Brain pericyte (primary cell): ENCODE data around the gene CBR3.
"Not testable (repeated sequence)": the region's sequence is repeated elsewhere in the genome, so short reads cannot be mapped to it uniquely, and the experiment has no call there.

ENCODE experiments used
- DNase-seq: peaks from one replicate; pipeline ENCODE4 v3.0.0-alpha.2; 2012; ENCODE audit warnings: low read depth, low spot score

Gene CBR3

GRCh38 chr21:36117286-36117741 is 17.6 kb upstream of the CBR3 start:
- no peak for DNase-seq

GRCh38 chr21:36120304-36120888 is 14.5 kb upstream of the CBR3 start:
- no peak for DNase-seq

- DNase-seq, result no peak
These were observed 11.9 kb upstream of the CBR3 start for GRCh38 chr21:36122977-36123376.

GRCh38 chr21:36124395-36124794 is 10.5 kb upstream of the CBR3 start:
- DNase-seq, result no peak

GRCh38 chr21:36125512-36126207 is 9.2 kb upstream of the CBR3 start:
- DNase-seq, result no peak

- no peak for DNase-seq
These were observed 8.7 kb upstream of the CBR3 start for GRCh38 chr21:36126208-36126565.

GRCh38 chr21:36126621-36127110 is 8.2 kb upstream of the CBR3 start:
- no peak for DNase-seq

GRCh38 chr21:36127250-36127904 is 7.5 kb upstream of the CBR3 start:
- no peak for DNase-seq

- no peak for DNase-seq
These were observed 6.9 kb upstream of the CBR3 start for GRCh38 chr21:36127977-36128376.

GRCh38 chr21:36129219-36129618 is 5.7 kb upstream of the CBR3 start:
- no peak for DNase-seq

- not testable (repeated sequence) for DNase-seq
These were observed 4.5 kb upstream of the CBR3 start for GRCh38 chr21:36130414-36130762.

- DNase-seq, result not testable (repeated sequence)
These were observed 4.0 kb upstream of the CBR3 start for GRCh38 chr21:36130839-36131238.

- no peak for DNase-seq
These were observed 2.2 kb upstream of the CBR3 start for GRCh38 chr21:36132696-36133095.

GRCh38 chr21:36135391-36136102 is 668 bp downstream of the CBR3 start:
- no peak for DNase-seq

- not testable (repeated sequence) for DNase-seq
These were observed 4.9 kb downstream of the CBR3 start for GRCh38 chr21:36139791-36140190.

GRCh38 chr21:36141513-36141925 is 6.6 kb downstream of the CBR3 start:
- peak; percentile 34 for DNase-seq

GRCh38 chr21:36144233-36144632 is 9.4 kb downstream of the CBR3 start:
- DNase-seq, result not testable (repeated sequence)

GRCh38 chr21:36145259-36145658 is 10.4 kb downstream of the CBR3 start:
- no peak for DNase-seq

- DNase-seq, result no peak
These were observed 13.0 kb downstream of the CBR3 start for GRCh38 chr21:36147911-36148310.

- no peak for DNase-seq
These were observed 14.0 kb downstream of the CBR3 start for GRCh38 chr21:36148886-36149285.

- DNase-seq, result no peak
These were observed 15.2 kb downstream of the CBR3 start for GRCh38 chr21:36149788-36150711.
